Activated effector memory CD4-positive, alpha-beta T cell treated with anti-CD3 and anti-CD28 coated beads, Interleukin-2, amount 50 U/mL, for 16 hours (primary cell): ENCODE data around the gene SAE1.
"Not testable (repeated sequence)": the region's sequence is repeated elsewhere in the genome, so short reads cannot be mapped to it uniquely, and the experiment has no call there.

Experiments
- DNase-seq: peaks from one replicate; pipeline ENCODE4 v3.0.0-alpha.2; 2020

The SAE1 gene

DNA sequence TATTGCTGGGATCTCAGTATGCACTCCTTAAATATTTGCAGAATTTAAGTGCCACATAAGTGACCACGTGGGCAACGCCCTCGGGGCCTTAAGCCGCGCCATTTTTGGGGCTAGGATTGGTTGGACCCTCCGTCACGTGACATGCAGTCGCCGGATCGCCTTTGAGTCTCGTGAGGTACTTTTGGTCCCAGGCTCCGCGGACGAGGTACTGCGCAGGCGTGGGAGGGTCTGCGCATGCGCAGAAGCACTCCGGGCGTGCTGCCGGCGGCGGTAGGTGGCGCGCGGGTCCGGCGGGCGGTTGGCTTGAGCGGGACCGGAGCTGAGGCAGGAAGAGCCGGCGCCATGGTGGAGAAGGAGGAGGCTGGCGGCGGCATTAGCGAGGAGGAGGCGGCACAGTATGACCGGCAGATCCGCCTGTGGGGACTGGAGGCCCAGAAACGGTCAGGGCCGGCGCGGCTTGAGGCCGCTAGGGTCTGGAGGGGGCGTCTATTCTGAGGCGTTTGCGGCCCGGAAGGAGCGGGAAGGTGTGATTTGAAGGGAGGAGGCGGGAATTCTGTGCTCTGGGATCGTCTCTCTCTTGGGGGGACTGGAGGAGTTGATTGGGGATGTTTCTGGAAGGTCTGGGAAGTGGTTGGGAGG is at the start of gene SAE1:
Gene SAE1 (plus strand): TSS at position 247 of the 639 bp plus-strand sequence. CDS start 96 bp downstream, at position 343.
- DNase-seq = peak; percentile 97

DNA sequence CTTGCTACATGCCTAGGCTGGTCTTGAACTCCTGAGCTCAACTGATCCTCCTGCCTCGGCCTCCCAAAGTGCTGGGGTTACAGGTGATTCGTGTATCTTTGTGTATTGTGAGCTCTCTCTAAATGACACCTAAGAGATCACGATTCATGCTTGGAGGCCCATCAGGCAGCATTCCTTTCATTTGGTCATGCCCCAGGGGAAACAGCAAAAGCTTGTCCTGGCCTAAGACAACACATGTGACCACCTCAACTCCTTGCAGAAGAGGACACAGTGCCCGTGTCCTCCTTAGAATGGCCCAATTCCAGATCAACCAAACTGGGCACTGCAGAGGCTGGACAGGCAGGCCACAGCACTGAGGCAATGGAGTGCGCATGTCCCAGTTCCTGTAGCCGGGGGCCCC is 49.5 kb upstream of the SAE1 start:
- DNase-seq = no peak

DNA sequence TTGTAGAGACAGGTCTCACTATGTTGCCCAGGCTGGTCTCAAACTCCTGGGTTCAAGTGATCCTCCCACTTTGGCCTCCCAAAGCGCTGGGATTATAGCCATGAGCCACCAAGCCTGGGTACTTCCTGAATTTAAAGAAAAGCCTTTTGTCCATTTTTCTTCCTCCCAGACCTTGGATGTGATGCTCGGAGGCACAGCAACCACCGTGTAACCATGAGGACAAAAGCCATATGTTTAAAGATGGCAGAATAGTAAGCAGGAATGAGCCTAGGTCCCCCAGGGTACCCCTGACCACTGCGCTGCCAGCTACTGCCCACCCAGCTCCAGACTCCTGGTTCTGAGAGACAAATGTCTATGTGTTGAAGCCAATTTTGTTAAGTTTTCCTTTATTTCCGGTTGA is 48.1 kb upstream of the SAE1 start:
- no peak for DNase-seq

DNA sequence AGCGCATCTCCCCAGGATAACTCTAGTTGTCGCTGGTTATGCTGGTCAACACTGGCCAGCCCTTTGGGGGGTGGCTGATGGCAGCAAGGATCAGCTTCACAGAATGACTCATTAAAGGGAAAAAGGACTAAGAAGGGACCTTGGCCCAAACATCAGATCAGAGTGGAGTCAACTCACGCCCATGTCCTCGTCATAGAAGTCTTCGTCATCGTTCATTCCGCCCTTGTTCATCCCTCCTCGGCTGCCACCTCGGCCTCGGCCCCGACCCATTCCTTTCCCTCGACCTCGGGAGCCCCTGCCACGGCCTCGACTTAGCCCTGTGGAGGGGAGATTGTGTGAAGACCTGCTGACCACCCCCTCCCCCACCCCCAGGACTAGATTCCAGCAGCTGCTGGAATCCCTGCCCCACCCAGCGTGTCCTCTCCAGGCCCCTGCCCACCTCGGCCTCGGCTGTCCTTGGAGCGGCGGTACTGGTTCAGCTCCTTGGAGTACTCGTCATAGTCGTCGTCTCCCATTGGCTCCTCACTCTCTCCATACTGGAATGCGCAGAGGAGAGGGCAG is 45.7 kb upstream of the SAE1 start:
- DNase-seq = no peak

DNA sequence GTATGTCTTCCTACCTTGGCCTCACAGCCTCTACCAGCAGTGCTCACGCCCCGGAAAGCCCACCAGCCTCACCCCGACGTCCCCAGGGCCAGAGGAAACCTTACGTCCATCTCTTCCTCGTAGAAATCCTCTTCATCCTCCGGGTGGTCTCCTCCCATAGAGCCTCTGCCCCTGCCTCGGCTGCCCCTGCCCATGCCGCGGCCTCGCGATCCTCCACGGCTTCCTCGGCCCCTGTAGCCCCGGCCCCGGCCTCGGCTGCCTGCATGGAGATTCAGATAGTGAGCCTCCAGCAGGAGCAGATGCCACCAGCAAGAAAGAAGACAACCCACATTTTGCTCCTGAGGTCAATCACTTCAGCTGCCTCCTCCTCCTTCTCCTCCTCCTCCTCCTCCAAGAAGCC is 44.4 kb upstream of the SAE1 start:
- DNase-seq = no peak

DNA sequence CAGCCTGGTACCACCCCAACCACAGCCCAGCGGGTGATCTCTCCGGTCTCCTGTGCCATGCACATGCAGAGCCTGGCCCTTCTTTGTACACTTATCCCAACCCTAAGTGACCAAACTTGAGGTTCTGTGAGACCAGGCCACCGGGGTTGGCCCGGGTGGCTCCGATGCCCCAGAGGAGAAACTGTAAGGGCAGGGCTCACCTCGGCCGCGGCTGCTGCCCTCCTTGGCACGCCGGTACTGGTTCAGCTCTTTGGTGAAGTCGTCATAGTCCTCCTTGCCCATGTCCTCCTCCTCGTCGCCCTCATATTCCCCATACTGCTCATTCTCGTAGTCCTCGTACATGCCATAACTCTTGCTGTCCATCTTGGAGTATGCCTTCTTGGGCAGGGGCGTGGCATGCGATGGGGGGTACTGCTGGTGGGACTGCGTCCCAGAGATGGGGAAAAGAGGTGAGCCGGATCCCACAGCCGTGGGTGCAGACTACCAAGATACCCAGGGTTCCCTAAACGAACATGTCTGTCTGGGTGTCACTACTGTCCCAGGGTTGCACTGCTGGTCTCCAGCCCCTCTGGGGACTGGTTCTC is 40.8 kb upstream of the SAE1 start:
- DNase-seq = no peak

DNA sequence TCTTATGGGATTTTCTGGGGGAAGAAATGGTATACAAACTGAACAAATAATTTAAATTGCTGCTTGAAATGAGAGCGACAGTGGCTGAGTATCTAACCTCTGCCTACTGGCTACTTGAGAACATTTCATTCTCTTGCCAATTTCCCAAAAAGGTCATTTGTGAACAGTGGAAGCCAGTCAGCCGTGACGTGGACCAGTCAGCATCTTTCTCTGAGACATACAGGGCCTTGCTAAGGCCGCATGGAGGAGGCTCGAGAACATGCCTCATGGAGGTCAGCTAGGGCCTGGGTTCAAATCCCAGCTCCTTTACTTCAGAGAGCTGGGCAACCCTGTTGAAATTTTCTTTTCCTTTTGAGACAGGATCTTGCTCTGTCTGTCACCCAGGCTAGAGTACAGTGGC is 37.4 kb upstream of the SAE1 start:
- DNase-seq = no peak

DNA sequence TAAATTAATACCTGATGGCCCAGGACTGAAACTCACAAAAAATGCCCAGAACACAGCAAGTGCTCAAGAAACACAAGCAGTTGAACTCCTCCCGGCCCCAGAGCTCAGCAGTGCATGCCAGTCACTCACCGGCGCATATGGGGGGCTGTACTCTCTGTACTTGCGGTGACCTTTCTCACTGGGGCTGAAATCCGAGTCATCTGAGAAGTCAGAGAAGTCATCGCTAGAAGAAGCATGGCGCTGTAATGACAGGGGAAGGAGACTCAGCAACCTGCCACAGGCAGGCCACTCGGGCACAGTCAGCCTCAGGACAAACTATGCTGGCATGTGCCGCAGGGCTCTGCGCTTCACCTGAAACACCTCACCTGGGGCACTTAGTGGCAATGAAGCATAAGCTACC is 36.8 kb upstream of the SAE1 start:
- peak; percentile 70 for DNase-seq

DNA sequence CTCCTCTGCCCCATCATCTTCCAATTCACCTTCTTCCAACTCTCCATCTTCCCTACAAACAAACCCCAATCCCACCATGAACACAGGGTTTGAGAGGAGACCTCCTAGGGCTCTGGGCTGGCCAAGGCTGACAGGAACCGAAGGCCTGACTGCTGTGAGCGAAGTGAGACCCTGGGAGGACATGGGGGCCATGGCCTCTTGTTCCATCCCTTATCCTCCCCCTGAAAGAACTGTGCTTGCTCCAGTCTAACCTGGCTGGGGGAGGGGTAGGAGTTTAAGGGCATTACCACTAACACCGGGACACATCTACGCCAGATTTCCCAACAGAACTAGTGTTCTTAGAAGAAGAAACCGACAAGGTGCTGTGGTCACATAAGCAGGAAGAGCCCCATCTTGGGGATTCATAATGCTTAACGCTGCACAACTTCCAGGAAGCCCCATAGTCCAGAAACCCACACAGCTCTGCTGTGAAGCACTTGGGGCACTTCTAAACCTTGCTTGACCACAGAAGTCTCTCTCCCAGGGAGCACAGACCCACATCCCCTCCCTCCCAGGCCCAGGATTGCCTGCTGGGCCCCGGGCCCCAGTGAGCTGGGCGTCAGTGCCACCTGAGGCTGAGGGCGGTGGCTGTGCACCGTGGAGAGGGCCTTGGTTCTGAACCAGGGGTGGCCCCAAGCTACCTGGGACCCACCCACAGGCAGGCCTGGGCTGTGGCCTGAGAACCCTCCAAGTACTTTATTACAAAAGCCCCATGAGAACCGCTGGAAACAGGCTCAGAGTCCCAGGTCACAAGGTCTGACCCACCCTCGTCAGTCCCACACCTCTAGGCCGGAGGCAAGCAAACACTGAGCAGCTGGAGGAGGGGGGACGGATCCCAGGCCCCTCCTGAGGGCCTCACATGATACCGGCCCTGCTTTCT is 35.8 kb upstream of the SAE1 start:
- peak; percentile 72 for DNase-seq

DNA sequence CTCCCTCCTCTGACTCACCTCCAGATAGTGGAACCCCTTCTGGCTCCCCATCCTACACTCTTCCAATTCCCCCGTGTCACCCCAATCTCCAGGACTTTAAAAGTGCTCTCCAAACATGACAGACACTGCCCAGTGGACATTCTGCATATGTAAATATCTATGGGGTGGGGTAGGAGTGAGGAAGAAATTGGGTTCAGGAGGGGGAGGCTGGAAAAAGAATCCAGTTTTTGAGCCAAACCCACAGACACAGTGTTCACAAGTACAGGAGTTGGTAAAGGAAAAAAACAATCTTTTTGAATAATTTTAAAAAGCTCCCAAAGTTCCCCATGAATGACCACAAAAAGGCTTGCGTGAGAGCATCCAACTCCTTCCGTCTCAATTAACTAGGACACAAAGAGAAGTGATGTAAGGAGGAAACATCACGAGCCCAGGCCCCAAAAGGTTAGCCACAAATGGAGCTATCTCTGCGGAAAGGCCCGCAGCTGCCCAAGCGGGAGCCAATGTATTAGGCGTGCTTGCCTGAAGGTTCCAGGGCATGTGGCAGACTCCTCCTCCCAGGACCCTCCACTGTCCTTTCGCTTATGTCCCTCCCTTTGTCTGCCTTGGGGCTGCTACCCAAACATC is 35.0 kb upstream of the SAE1 start:
- DNase-seq = no peak

DNA sequence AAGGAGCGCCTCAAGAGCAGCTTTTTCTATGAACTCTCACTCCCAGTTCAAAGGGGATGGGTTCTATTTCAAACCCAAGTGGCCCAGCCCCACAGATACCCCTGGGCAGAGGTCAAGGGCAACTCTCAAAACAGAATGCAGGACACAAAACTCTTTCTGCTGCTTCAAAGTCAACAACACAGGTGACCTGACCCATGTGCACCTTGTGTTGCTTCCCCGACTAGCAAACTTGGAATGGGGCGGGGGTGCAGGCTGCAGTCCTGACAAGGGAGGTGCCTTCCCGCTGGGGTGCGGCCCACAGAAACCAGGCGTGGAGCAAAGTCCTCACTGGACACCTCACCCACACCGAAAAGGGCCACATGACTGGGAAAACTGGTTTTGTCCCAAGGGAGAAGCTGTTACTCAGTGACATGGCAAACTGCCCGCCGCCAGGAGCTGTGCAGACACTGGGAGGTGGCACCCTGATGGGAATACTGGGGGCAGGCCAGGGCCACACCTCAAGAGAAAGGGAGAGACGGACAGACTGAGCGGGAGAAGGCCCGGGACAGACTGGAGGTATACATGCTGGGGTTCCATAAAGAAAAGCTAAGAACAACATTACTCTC is 34.4 kb upstream of the SAE1 start:
- DNase-seq = no peak

DNA sequence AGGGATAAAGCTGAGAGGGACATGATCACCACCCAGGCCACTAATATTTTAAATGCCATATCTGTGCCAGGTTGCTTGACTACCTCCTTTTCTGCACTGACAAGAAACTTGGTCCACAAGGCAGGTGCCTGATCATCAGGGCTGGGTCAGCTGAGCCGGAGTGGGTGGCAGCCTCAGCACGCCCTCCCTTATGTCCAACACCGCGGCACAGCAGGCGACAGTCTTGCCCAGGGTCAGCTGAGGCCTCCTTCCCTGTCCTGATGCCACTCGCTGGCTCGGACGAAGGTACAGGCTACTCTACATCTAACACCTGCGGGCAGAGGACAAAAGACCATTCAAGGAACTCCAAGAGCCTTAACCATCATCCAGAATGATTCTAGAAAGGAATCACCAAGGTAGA is 33.9 kb upstream of the SAE1 start:
- DNase-seq = no peak

DNA sequence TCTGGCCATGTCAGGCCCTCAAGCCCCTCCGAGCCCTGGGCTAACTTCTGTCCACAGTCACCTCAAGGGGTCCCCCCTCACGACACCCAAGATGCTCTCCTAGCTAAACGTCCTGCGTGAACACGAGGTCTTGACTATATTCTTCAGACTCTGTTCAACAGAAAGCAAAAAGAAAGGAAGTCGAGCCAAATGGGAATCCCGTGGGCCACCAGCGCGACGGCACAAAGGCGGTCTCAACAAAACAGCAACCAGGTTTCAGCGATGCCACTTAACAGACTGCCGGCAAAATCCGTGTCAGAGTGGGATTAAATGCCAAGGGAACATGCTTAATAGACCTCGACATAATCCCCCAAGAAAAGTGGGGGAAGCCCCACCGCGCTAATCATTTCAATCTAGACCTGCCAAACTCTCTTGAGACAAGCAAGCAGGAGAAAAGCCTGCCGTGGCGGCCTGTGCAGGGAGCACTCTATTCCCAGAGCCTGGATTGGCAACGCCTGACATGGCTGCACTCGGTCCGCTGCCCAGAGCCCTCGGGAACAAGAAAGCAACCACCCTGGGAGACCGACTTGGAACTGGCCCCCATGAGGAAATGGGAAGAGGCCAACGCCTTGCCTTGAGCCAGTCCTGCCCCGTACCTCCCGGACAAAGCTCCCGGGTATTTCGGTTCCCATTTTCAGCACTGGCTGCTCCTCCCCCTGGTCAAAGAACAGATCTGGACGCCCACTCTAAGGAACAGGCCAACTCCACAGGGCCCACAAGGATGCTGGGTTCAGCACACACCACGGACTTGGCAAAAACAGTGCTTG is 33.0 kb upstream of the SAE1 start:
- no peak for DNase-seq

DNA sequence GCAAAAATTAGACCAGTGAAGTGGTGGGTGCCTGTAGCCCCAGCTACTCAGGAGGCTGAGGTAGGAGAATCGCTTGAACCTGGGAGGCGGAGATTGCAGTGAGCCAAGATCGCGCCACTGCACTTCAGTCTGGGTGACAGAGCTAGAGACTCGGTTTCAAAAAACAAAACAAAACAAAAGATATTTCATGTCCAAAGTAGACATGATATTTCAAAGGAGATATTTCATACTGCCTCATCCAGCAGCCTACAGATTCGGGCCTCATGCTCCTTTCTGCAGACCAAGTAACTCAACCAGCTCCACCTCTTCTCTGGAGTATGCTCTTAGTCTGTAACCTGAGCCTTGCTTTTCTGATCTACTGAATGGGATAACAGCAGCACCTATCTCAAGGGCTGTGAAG is 32.0 kb upstream of the SAE1 start:
- DNase-seq = no peak

DNA sequence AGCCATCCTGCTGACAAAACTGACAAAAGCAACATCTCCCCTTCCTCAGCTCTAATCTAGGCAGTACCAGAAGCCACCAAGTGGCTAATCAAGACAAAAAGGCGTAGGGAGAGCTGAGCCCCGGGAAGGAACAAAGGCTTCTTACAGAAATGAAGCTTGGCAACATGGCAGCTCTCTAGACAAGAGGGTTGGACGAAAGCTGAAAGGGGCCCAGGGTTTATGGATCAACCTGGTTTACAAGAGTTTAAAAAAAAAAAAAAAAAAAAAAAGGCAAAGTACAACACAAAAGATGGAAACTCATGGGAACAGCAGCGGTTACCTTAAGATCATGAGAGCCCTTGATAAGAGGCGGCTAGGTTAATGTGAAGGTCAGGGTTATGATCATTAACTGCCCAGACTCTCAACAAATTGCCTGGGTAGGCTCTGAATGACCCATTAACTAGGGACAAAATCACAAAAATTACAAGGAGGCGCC is 31.0 kb upstream of the SAE1 start:
- no peak for DNase-seq

DNA sequence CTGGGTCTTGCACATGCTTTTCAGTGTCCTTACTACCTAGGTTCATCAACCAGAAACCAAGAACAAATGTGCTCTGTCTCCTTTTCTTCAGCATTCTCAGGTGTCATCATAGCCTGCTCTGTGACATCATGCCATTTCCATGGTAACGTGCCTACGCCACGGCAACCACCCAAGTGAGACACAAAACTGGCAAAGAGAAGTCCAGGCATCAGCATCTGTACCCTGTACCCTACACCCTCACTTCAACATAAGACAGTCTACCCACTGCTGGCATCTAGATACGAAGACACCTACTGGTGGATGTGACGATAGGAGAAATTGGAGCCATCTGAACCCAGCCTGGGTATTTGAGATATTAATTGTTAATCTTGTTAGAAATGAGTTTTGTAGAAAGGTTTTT is 30.3 kb upstream of the SAE1 start:
- DNase-seq = no peak

DNA sequence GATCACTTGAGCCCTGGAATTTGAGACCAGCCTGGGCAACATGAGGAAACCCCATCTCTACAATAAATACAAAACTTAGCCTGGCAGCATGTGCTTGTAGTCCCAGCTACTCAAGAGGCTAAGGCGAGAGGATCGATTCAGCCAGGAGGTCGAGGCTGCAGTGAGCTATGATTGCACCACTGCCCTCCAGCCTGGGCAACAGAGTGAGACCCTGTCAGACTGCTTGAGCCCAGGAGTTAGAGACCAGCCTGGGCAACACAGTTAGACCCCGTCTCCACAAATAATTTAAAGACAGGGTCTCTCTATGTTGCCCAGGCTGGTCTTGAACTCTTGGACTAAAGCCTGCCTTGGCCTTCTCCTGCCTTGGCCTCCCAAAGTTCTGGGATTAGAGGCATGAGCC is 29.5 kb upstream of the SAE1 start:
- not testable (repeated sequence) for DNase-seq

DNA sequence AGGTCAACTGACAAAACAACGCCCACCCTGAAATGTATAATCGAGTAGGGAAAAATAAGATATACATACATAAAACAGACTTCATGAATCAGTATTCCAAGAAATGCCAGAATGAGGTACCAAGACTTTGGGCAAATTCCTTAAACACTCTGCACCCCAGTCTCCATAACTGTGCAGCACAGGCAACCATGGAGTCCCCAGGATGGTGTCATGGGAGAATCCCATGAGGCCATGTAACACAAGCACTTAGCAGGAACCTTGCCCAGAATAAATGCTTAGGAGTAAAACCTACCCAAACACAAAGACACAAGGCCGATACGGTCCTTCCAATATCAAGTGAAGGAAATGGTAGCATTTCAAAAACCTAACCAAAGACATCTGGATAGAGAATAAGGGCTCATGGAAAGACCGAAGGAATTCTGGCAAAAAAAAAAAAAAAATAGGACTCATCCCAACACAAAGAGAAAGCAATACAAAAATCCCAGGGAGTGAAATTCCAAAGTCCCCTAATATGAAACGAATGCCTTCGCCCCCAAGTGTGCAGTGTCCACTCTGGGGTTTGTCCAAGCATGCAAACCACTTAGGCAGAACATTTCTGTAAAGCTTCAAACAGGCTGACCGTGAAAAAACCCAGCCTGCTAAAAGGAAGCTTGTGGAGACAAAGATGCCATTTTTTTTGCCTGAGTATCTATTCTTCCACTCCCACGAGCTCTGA is 28.1 kb upstream of the SAE1 start:
- DNase-seq = no peak

DNA sequence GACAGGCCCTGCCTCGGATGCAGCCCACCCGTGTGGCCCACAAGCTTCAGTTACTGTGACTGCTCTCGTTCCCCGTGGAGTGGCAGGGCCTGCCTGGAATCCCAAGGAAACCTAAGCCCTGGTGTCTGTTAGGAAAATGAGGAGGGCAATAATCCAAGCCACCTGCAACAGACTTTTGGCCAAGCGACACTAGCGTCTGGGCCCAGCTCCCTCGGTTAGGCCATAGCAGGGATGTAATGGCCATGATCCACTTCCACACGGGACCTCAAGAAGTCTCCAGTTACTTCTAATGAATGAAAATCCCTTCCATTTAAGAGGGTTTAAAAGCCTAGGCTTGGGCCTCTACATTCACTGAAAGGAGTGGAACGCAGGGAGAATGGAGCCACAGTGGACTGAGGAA is 26.0 kb upstream of the SAE1 start:
- DNase-seq = no peak

DNA sequence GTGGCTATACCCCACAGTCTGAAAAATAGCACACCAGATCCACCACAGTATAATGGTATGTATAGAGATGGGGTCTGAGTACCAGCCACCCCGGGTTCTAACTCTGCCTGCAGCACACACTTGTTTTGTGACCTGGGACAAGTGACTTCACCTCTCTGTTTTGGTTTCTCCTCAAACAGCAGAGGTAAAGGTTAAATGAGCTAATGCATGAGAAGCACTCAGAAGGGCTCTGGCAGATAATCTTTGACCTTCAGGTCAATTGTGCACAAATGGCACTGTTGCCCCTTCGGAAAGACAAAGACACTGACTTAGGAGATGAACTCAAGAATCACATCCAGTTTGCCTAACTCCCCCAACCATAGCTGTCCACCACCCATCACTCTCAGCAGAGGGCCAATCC is 24.8 kb upstream of the SAE1 start:
- DNase-seq = no peak

DNA sequence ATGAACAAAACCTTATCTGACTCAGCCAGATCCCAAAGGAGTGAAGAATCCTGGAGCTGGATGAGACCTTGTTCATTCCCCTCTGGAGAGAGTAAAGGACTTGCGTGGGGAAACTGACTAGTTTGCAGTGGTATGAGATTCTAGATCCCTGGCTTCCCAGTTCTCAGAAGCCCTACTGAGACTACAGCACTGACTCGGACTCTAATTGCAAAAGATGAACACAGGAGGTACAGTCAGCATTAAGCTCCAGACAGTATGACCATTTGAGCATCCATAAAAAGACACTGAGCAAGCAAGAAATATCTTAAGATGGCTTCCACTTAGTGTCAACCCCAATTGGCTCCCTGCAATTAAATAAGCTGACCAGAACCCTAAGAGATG is 23.8 kb upstream of the SAE1 start:
- DNase-seq = no peak
